GM12878 (cell line): ENCODE data around the gene ZDHHC14. TPM values are rescaled to one million over a fixed set of nuclear protein-coding genes. Genes with fewer than 3 reads are reported as not detected.

Experiments used
- ATAC-seq: fragments of 200-7000 bp; cut with Tn5 transposase; 3 replicates; pipeline ENCODE4 v1.9.1; 2020; ENCODE audit warnings: mild to moderate bottlenecking, moderate library complexity
- BruUV-seq: library from RNA; stranded (reverse); fragments of 400-500 nt; replicated peaks from 2 replicates; lab custom pipeline; 2021; lab: Mats Ljungman, UMichigan
- CTCF ChIA-PET: fragments of 300-600 bp; sonication (Branson Sonifier 250); formaldehyde crosslinking; extraction: SDS; loops from one replicate; lab custom pipeline; 2021; ENCODE audit warnings: inconsistent platforms; lab: Yijun Ruan, JAX
- POLR2A ChIA-PET: fragments of 350-600 bp; formaldehyde crosslinking; extraction: SDS; loops from one replicate; lab custom pipeline; 2021; ENCODE audit warnings: inconsistent platforms; lab: Charles Lee
- RAD21 ChIA-PET: fragments of 300-600 bp; sonication (Branson Sonifier 250); formaldehyde crosslinking; loops from one replicate; lab custom pipeline; 2023; ENCODE audit warnings: antibody characterized with exemption; ENCODE audit not compliant: unreplicated experiment; lab: Charles Lee
- SMC1A ChIA-PET: fragments of 300-600 bp; sonication (Branson Sonifier 250); formaldehyde crosslinking; loops from one replicate; lab custom pipeline; 2023; ENCODE audit not compliant: unreplicated experiment, uncharacterized antibody; lab: Charles Lee
- DNase-seq: peaks from one replicate; pipeline ENCODE4 v3.0.0-alpha.2; 2011; ENCODE audit warnings: low read depth, low spot score
- FAIRE-seq: peaks from 3 replicates; lab custom pipeline; 2011; peaks lifted over from hg19 to GRCh38; lab: Jason Lieb, UNC
- H2AFZ ChIP-seq: 2 replicates; pipeline ENCODE4 v1.6.0; 2011; ENCODE audit warnings: low read depth, low read length, control low read depth; ENCODE audit not compliant: control insufficient read depth
- H3K27ac ChIP-seq: 2 replicates; pipeline ENCODE4 v1.5.1; 2011; ENCODE audit warnings: control low read depth; ENCODE audit not compliant: control insufficient read depth, insufficient read depth
- H3K27me3 ChIP-seq, 2 experiments: replicated peaks in 1 of 2; 2 replicates each; pipeline versions ENCODE4 v1.6.0 to v1.6.1; 2011; ENCODE audit warnings: low read length in 1 of 2; ENCODE audit not compliant: control insufficient read depth in 2 of 2, insufficient read depth in 2 of 2
- H3K36me3 ChIP-seq, 2 experiments: 2 replicates each; pipeline ENCODE4 v1.5.1; 2011; ENCODE audit warnings: low read length in 1 of 2; ENCODE audit not compliant: control insufficient read depth in 2 of 2, insufficient read depth in 2 of 2
- H3K4me1 ChIP-seq: 2 replicates; pipeline ENCODE4 v1.6.1; 2011; ENCODE audit warnings: mild to moderate bottlenecking, low read length, moderate library complexity, mixed read lengths; ENCODE audit not compliant: control insufficient read depth, insufficient read depth
- H3K4me2 ChIP-seq: 2 replicates; pipeline ENCODE4 v1.6.0; 2011; ENCODE audit warnings: control low read depth; ENCODE audit not compliant: control insufficient read depth, insufficient read depth
- H3K4me3 ChIP-seq: fragments of 200-600 bp; sonication (generic); 2 replicates; pipeline ENCODE4 v1.5.1; 2016
- H3K79me2 ChIP-seq: 2 replicates; pipeline ENCODE4 v1.6.0; 2011; ENCODE audit warnings: low read length; ENCODE audit not compliant: control insufficient read depth, insufficient read depth
- H3K9ac ChIP-seq: 2 replicates; pipeline ENCODE4 v1.8.0; 2011; ENCODE audit warnings: low read length, control low read depth, mixed read lengths; ENCODE audit not compliant: control insufficient read depth, insufficient read depth
- H3K9me3 ChIP-seq: replicated peaks from 3 replicates; pipeline ENCODE4 v1.5.1; 2011; ENCODE audit warnings: mild to moderate bottlenecking, low read length; ENCODE audit not compliant: control insufficient read depth, insufficient read depth
- H4K20me1 ChIP-seq: 2 replicates; pipeline ENCODE4 v1.6.0; 2011; ENCODE audit not compliant: control insufficient read depth, insufficient read depth
- CBFB ChIP-seq: IDR thresholded peaks from 2 replicates; pipeline ENCODE4 v1.6.1; 2016; ENCODE audit warnings: antibody characterized with exemption, low read depth
- CHD2 ChIP-seq: IDR thresholded peaks from 2 replicates; pipeline ENCODE4 v1.6.1; 2011; ENCODE audit warnings: low read depth, low read length, improper control_type of control experiment, borderline replicate concordance
- CREM ChIP-seq: IDR thresholded peaks from 2 replicates; pipeline ENCODE4 v1.6.1; 2014; ENCODE audit warnings: antibody characterized with exemption, low read depth
- EZH2 ChIP-seq: IDR thresholded peaks from 2 replicates; pipeline ENCODE4 v1.6.1; 2012; ENCODE audit warnings: low read depth, mild to moderate bottlenecking, control low read depth, inconsistent platforms, low read length, borderline replicate concordance; ENCODE audit not compliant: control insufficient read depth
- FOS ChIP-seq: IDR thresholded peaks from 3 replicates; pipeline ENCODE4 v1.6.1; 2011; ENCODE audit warnings: borderline replicate concordance; ENCODE audit not compliant: insufficient read length; ENCODE audit errors: extremely low read depth
- FOXK2 ChIP-seq: fragments of 450-650 bp; IDR thresholded peaks from 2 replicates; pipeline ENCODE4 v1.6.1; 2017; ENCODE audit warnings: mild to moderate bottlenecking, moderate library complexity
- JUNB ChIP-seq: IDR thresholded peaks from 2 replicates; pipeline ENCODE4 v1.6.1; 2016; ENCODE audit warnings: antibody characterized with exemption, mild to moderate bottlenecking
- LARP7 ChIP-seq: fragments of 450-650 bp; IDR thresholded peaks from 2 replicates; pipeline ENCODE4 v1.6.1; 2017; ENCODE audit warnings: mild to moderate bottlenecking
- NR2F1 ChIP-seq: fragments of 450-650 bp; conservative IDR thresholded peaks from 2 replicates; pipeline ENCODE4 v1.6.1; 2017; ENCODE audit warnings: mild to moderate bottlenecking
- RAD21 ChIP-seq: IDR thresholded peaks from 2 replicates; pipeline ENCODE4 v1.6.1; 2011; ENCODE audit warnings: mild to moderate bottlenecking, low read depth, low read length, moderate library complexity; ENCODE audit not compliant: insufficient read depth
- RB1 ChIP-seq: fragments of 450-650 bp; formaldehyde crosslinking; IDR thresholded peaks from 2 replicates; pipeline ENCODE4 v1.6.1; 2017; ENCODE audit warnings: mild to moderate bottlenecking, borderline replicate concordance
- RELA ChIP-seq: fragments of 450-650 bp; IDR thresholded peaks from 2 replicates; pipeline ENCODE4 v1.8.0; 2014; ENCODE audit warnings: borderline replicate concordance; ENCODE audit not compliant: partially characterized antibody
- RFX5 ChIP-seq: IDR thresholded peaks from 2 replicates; pipeline ENCODE4 v1.6.1; 2011; ENCODE audit warnings: low read depth, low read length, improper control_type of control experiment
- TAF1 ChIP-seq: IDR thresholded peaks from 2 replicates; pipeline ENCODE4 v1.6.1; 2011; ENCODE audit warnings: mild to moderate bottlenecking, low read depth, low read length, borderline replicate concordance
- WRNIP1 ChIP-seq: IDR thresholded peaks from 2 replicates; pipeline ENCODE4 v1.6.1; 2011; ENCODE audit warnings: low read depth, low read length, improper control_type of control experiment, borderline replicate concordance
- YBX1 ChIP-seq: fragments of 450-650 bp; IDR thresholded peaks from 2 replicates; pipeline ENCODE4 v1.6.1; 2016; ENCODE audit warnings: antibody characterized with exemption
- WGBS: methylation state at CpG from one replicate; pipeline ENCODE4 v1.1.6; 2016; ENCODE audit warnings: low lambda C conversion rate; ENCODE audit not compliant: insufficient replicate concordance, insufficient coverage; ENCODE audit errors: missing lambda C conversion rate; 5-methylcytosine and 5-hydroxymethylcytosine counted together
- in situ Hi-C: fragments of 300-500 bp; cut with MboI; formaldehyde crosslinking; loops from 9 replicates; pipeline ENCODE4 v1.14.3; 2018; ENCODE audit warnings: mixed read lengths
- intact Hi-C: fragments of 100-400 bp; cut with micrococcal nuclease; formaldehyde crosslinking; loops from one replicate; pipeline ENCODE4 v1.14.2; 2022; ENCODE audit not compliant: unreplicated experiment
- polyA plus RNA-seq, 11 experiments: library from polyadenylated mRNA; depleted of rRNA in 4 of 11; unstranded in 6 of 11; stranded (reverse) in 5 of 11; fragments of >200 nt; fragmentation: Nextera tagmentation in 4 of 11; fragmentation: Illumina TruSeq in 1 of 11; extraction: Ambion mirVana in 4 of 11; extraction: Trizol in 1 of 11; gene quantifications; 1 replicate in 1 of 11; 2 replicates in 10 of 11; pipeline versions ENCODE4 v1.2.1 to v1.2.3, GENCODE V29; 2011 to 2016; ENCODE audit warnings: inconsistent platforms in 2 of 11, missing spikeins in 2 of 11, low read depth in 1 of 11
- total RNA-seq, 4 experiments: library from RNA; depleted of rRNA in 3 of 4; stranded (reverse); fragments of >200 nt in 3 of 4; fragmentation: Illumina TruSeq in 1 of 4; extraction: Trizol in 1 of 4; gene quantifications; 2 replicates each; pipeline versions ENCODE4 v1.2.1 to v1.2.3, GENCODE V29; 2013 to 2021
- TF ChIP-seq, protein P1 (sequence below): IDR thresholded peaks from 2 replicates; pipeline ENCODE4 v1.6.1; 2011; ENCODE audit warnings: low read depth, mild to moderate bottlenecking, low read length, moderate library complexity, borderline replicate concordance; ENCODE audit errors: extremely low read depth

ZDHHC14 gene
- total and polyA plus RNA-seq, 10 of the 15 experiments (the other 5 are each of a cell fraction or from before 2014, with no cell fraction given): 0.15 to 16.0 (median 0.76) TPM; not detected in 1

DNA sequence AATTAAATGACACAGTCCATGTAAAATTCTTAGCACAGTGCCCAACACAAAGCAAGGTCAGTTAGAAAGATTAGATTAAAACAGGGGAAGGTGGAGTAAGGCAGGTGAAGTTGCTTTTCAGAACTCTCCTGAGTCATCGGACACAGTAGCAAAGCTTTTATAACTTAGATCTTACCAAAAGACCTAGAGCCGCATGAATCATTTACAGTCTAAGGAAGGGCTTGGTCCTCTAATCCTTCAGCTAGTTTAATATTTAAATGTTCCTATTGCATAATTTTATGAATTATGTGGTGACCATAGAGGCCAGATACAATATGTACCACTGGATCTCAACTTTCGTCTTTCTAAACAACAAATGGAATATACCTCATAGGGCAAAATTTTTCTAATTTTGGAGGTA, 240.0 kb downstream of the ZDHHC14 start:
- CTCF ChIA-PET: no interaction called here
- POLR2A ChIA-PET: no interaction called here
- no peaks in the 10 kb centered on the region for H3K79me2 ChIP-seq
- no peak overlapping the region for H3K9ac ChIP-seq
- no TSS peak for BruUV-seq
- intact Hi-C loops: no loop called here
- no peak for TF ChIP-seq CBFB
- TF ChIP-seq TAF1: no peak
- TF ChIP-seq EZH2: no peak
- TF ChIP-seq, protein P1, sequence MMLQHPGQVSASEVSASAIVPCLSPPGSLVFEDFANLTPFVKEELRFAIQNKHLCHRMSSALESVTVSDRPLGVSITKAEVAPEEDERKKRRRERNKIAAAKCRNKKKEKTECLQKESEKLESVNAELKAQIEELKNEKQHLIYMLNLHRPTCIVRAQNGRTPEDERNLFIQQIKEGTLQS: no peak
- no peak for TF ChIP-seq FOS
- TF ChIP-seq RELA: no peak
- no peak for TF ChIP-seq CHD2
- no peak for TF ChIP-seq FOXK2
- TF ChIP-seq NR2F1: no peak
- TF ChIP-seq CREM: no peak
- TF ChIP-seq YBX1: no peak
- no peak for TF ChIP-seq RB1
- TF ChIP-seq RFX5: no peak
- TF ChIP-seq RAD21: no peak
- no peak for TF ChIP-seq WRNIP1
- no peak for TF ChIP-seq JUNB
- TF ChIP-seq LARP7: no peak
- H4K20me1 ChIP-seq: no peaks in the 10 kb centered on the region
- in situ Hi-C loops: no loop called here
- FAIRE-seq (no peak), ATAC-seq (no peak), DNase-seq (no peak)
- H3K4me2 ChIP-seq: no peak overlapping the region
- H3K4me1 ChIP-seq: no peaks in the 10 kb centered on the region
- 67% methylated on average over 3 of the region's 3 CpGs for WGBS
- RAD21 ChIA-PET: no interaction called here
- H3K27me3 ChIP-seq: no peaks in the 10 kb centered on the region
- no peak overlapping the region for H3K4me3 ChIP-seq
- no peaks in the 10 kb centered on the region; the same call in 2 of the 3 replicates for H3K9me3 ChIP-seq
- SMC1A ChIA-PET: no interaction called here
- H3K27ac ChIP-seq: no peak overlapping the region
- H2AFZ ChIP-seq: no peak overlapping the region
- H3K36me3 ChIP-seq: no peaks in the 10 kb centered on the region; a peak in 1 of 4 replicates
